ENCODE data around the gene POLR2H.

- TF ChIP-seq E2F5 (CRISPR knock-in tag; IDR thresholded peaks at IDR 0.05) = no peak
- no peak for TF ChIP-seq ELF4 (CRISPR knock-in tag; IDR thresholded peaks at IDR 0.05; ENCODE audit: low read depth)
- no peak for TF ChIP-seq CTCF (IDR thresholded peaks at IDR 0.05)
- TF ChIP-seq NR1H2 (CRISPR knock-in tag; IDR thresholded peaks at IDR 0.05) = no peak
- TF ChIP-seq SP1 (CRISPR knock-in tag; conservative IDR thresholded peaks at IDR 0.05) = no peak
- TF ChIP-seq NR2C2 (CRISPR knock-in tag; IDR thresholded peaks at IDR 0.05) = no peak
- no peak for TF ChIP-seq MYBL2 (CRISPR knock-in tag; IDR thresholded peaks at IDR 0.05)
Measured at GRCh38 chr3:184353546-184353941, 8.0 kb upstream of the POLR2H start.

All from WTC11 (cell line).